Central memory CD4-positive, alpha-beta T cell (primary cell): ENCODE results near the gene CCKAR.

Experiments
- DNase-seq: peaks from one replicate; pipeline ENCODE4 v3.0.0; 2022

Gene CCKAR

GRCh38 chr4:26458157-26458561 is 32.1 kb downstream of the CCKAR start:
- no peak for DNase-seq

GRCh38 chr4:26457412-26457811 is 32.9 kb downstream of the CCKAR start:
- no peak for DNase-seq

- DNase-seq, result no peak
Observed at GRCh38 chr4:26455571-26455970, 34.7 kb downstream of the CCKAR start.

GRCh38 chr4:26454961-26455360 is 35.3 kb downstream of the CCKAR start:
- DNase-seq, result no peak

- no peak for DNase-seq
Observed at GRCh38 chr4:26452565-26453531, 37.4 kb downstream of the CCKAR start.

GRCh38 chr4:26451597-26451996 is 38.7 kb downstream of the CCKAR start:
- no peak for DNase-seq

GRCh38 chr4:26450418-26450817 is 39.9 kb downstream of the CCKAR start:
- no peak for DNase-seq

GRCh38 chr4:26447378-26447777 is 42.9 kb downstream of the CCKAR start:
- DNase-seq, result no peak

GRCh38 chr4:26441771-26442170 is 48.5 kb downstream of the CCKAR start:
- DNase-seq, result no peak

- DNase-seq, result no peak
Observed at GRCh38 chr4:26441102-26441501, 49.2 kb downstream of the CCKAR start.

GRCh38 chr4:26434030-26434639 is 56.1 kb downstream of the CCKAR start:
- no peak for DNase-seq

- DNase-seq, result no peak
Observed at GRCh38 chr4:26433556-26433955, 56.7 kb downstream of the CCKAR start.

- no peak for DNase-seq
Observed at GRCh38 chr4:26432419-26432818, 57.9 kb downstream of the CCKAR start.

GRCh38 chr4:26431461-26432180 is 58.7 kb downstream of the CCKAR start:
- DNase-seq, result no peak
